ENCODE data around the gene LTBR.
"Not testable (repeated sequence)": the region's sequence is repeated elsewhere in the genome, so short reads cannot be mapped to it uniquely, and the experiment has no call there.

Gene LTBR

GRCh38 chr12:6343518-6343917 is 40.4 kb upstream of the LTBR start:
- H3K27ac ChIP-seq (ENCODE audit: low read depth, low read length): no peak overlapping the region
- no peaks in the 10 kb centered on the region for H4K20me1 ChIP-seq (ENCODE audit: low read depth, low read length)
- no peaks in the 10 kb centered on the region for H3K9me2 ChIP-seq (replicated peaks; ENCODE audit: insufficient read depth, low read length)
- no peaks in the 10 kb centered on the region for H3K79me2 ChIP-seq (ENCODE audit: insufficient read depth, low read length)
- TF ChIP-seq CTCF (IDR thresholded peaks at IDR 0.05; ENCODE audit: insufficient read depth, low read length, poor library complexity, severe bottlenecking) (no peak), EZH2phosphoT487 (conservative IDR thresholded peaks at IDR 0.05; ENCODE audit: low read length) (no peak)
- no peak overlapping the region for H3K4me3 ChIP-seq (ENCODE audit: insufficient read depth, low read length, poor library complexity, severe bottlenecking)
- no peaks in the 10 kb centered on the region for H3K36me3 ChIP-seq (ENCODE audit: low read length)
- H2AFZ ChIP-seq (ENCODE audit: low read depth, low read length, severe bottlenecking): no peak overlapping the region
- H3K27me3 ChIP-seq (ENCODE audit: low read length): no peaks in the 10 kb centered on the region
- H3F3A ChIP-seq (ENCODE audit: insufficient read depth): no peaks in the 10 kb centered on the region
- no peak overlapping the region for H3K9ac ChIP-seq (ENCODE audit: low read length)
- no peak overlapping the region for H3K4me2 ChIP-seq (ENCODE audit: low read depth, low read length, poor library complexity, severe bottlenecking)
- H3K9me3 ChIP-seq (ENCODE audit: insufficient read depth, low read length): no peaks in the 10 kb centered on the region

GRCh38 chr12:6344101-6344660 is 39.8 kb upstream of the LTBR start:
- not testable (repeated sequence) for H3K9me2 ChIP-seq (replicated peaks; ENCODE audit: insufficient read depth, low read length); H3K9me3 ChIP-seq (ENCODE audit: insufficient read depth, low read length); H3K27me3 ChIP-seq (ENCODE audit: low read length); H3K9ac ChIP-seq (ENCODE audit: low read length); H3K4me2 ChIP-seq (ENCODE audit: low read depth, low read length, poor library complexity, severe bottlenecking); H3K4me3 ChIP-seq (ENCODE audit: insufficient read depth, low read length, poor library complexity, severe bottlenecking); H3F3A ChIP-seq (ENCODE audit: insufficient read depth); H2AFZ ChIP-seq (ENCODE audit: low read depth, low read length, severe bottlenecking); H3K36me3 ChIP-seq (ENCODE audit: low read length); H4K20me1 ChIP-seq (ENCODE audit: low read depth, low read length); H3K27ac ChIP-seq (ENCODE audit: low read depth, low read length); H3K79me2 ChIP-seq (ENCODE audit: insufficient read depth, low read length)

- Histone ChIP-seq H3K4me2 (ENCODE audit: low read depth, low read length, poor library complexity, severe bottlenecking) (no peak overlapping the region), H3K9me2 (replicated peaks; ENCODE audit: insufficient read depth, low read length) (no peaks in the 10 kb centered on the region), H3K36me3 (ENCODE audit: low read length) (no peaks in the 10 kb centered on the region), H3K79me2 (ENCODE audit: insufficient read depth, low read length) (no peaks in the 10 kb centered on the region), H3K9ac (ENCODE audit: low read length) (no peak overlapping the region), H3K27me3 (ENCODE audit: low read length) (no peaks in the 10 kb centered on the region), H3K9me3 (ENCODE audit: insufficient read depth, low read length) (no peaks in the 10 kb centered on the region), H3F3A (ENCODE audit: insufficient read depth) (no peaks in the 10 kb centered on the region), H3K4me3 (ENCODE audit: insufficient read depth, low read length, poor library complexity, severe bottlenecking) (no peak overlapping the region), H4K20me1 (ENCODE audit: low read depth, low read length) (no peaks in the 10 kb centered on the region), H3K27ac (ENCODE audit: low read depth, low read length) (no peak overlapping the region), H2AFZ (ENCODE audit: low read depth, low read length, severe bottlenecking) (no peak overlapping the region)
- no peak for TF ChIP-seq CTCF (IDR thresholded peaks at IDR 0.05; ENCODE audit: insufficient read depth, low read length, poor library complexity, severe bottlenecking)
Observed at GRCh38 chr12:6345319-6346091, 38.5 kb upstream of the LTBR start.

- H3K9me2 ChIP-seq (replicated peaks; ENCODE audit: insufficient read depth, low read length): no peaks in the 10 kb centered on the region
- no peaks in the 10 kb centered on the region for H3K36me3 ChIP-seq (ENCODE audit: low read length)
- no peak overlapping the region for H3K4me3 ChIP-seq (ENCODE audit: insufficient read depth, low read length, poor library complexity, severe bottlenecking)
- no peak overlapping the region for H3K9ac ChIP-seq (ENCODE audit: low read length)
- no peak overlapping the region for H3K4me2 ChIP-seq (ENCODE audit: low read depth, low read length, poor library complexity, severe bottlenecking)
- H3F3A ChIP-seq (ENCODE audit: insufficient read depth): no peaks in the 10 kb centered on the region
- TF ChIP-seq EZH2phosphoT487 (conservative IDR thresholded peaks at IDR 0.05; ENCODE audit: low read length): no peak
- no peak for TF ChIP-seq CTCF (IDR thresholded peaks at IDR 0.05; ENCODE audit: insufficient read depth, low read length, poor library complexity, severe bottlenecking)
- no peak overlapping the region for H2AFZ ChIP-seq (ENCODE audit: low read depth, low read length, severe bottlenecking)
- H4K20me1 ChIP-seq (ENCODE audit: low read depth, low read length): no peaks in the 10 kb centered on the region
- H3K9me3 ChIP-seq (ENCODE audit: insufficient read depth, low read length): no peaks in the 10 kb centered on the region
- no peaks in the 10 kb centered on the region for H3K27me3 ChIP-seq (ENCODE audit: low read length)
- no peak overlapping the region for H3K27ac ChIP-seq (ENCODE audit: low read depth, low read length)
- H3K79me2 ChIP-seq (ENCODE audit: insufficient read depth, low read length): no peaks in the 10 kb centered on the region
Observed at GRCh38 chr12:6346235-6346832, 37.6 kb upstream of the LTBR start.

All from SU-DHL-6 (cell line).